Lower leg skin (tissue), 4 donors: Measurements from ENCODE around the gene HLA-F. TPM values are rescaled to one million over a fixed set of nuclear protein-coding genes. Genes with fewer than 3 reads are reported as not detected.

Experiments
- DNase-seq, 2 donors: peaks; one replicate each; pipeline ENCODE4 v3.0.0-alpha.2; 2019; ENCODE audit warnings: low spot score in 2 of 2
- H3K4me3 ChIP-seq: fragments of 200-600 bp; sonication (generic); 2 replicates; pipeline ENCODE4 v1.5.1; 2017; ENCODE audit warnings: mild to moderate bottlenecking, low read depth; ENCODE audit not compliant: poor library complexity, severe bottlenecking
- POLR2A ChIP-seq, 2 donors: fragments of 450-650 bp; IDR thresholded peaks; one replicate each; pipeline ENCODE4 v1.6.1; 2016 to 2017; ENCODE audit warnings: antibody characterized with exemption in 2 of 2, mild to moderate bottlenecking in 1 of 2, moderate library complexity in 1 of 2
- WGBS, 2 donors: methylation state at CpG; one replicate each; pipeline ENCODE4 v1.1.5; 2018; 5-methylcytosine and 5-hydroxymethylcytosine counted together
- intact Hi-C: fragments of 100-400 bp; cut with DNase I; formaldehyde crosslinking; loops from one replicate; pipeline ENCODE4 v1.15.0; 2023; ENCODE audit warnings: low total_unique reads
- total RNA-seq, 4 donors: library from RNA; depleted of rRNA; stranded (reverse); fragments of >200 nt; gene quantifications; one replicate each; pipeline ENCODE4 v1.1.0, GENCODE V29; 2016
- TF ChIP-seq, protein P1 (sequence below), 3 donors: fragments of 450-650 bp; IDR thresholded peaks; one replicate each; pipeline ENCODE4 v1.5.1; 2016; ENCODE audit warnings: antibody characterized with exemption in 3 of 3, mild to moderate bottlenecking in 3 of 3, moderate library complexity in 2 of 3

The HLA-F gene
- total RNA-seq, 4 donors from 2014 or later: 65.9 to 97.8 (median 92.9) TPM

- peak in 1 of 2 donors; percentile 48 for DNase-seq
- no peak overlapping the region for H3K4me3 ChIP-seq
- intact Hi-C loops: no loop called here
- WGBS, 2 donors: 83 to 92% methylated on average over 8 of the region's 8 CpGs
- TF ChIP-seq, protein P1, sequence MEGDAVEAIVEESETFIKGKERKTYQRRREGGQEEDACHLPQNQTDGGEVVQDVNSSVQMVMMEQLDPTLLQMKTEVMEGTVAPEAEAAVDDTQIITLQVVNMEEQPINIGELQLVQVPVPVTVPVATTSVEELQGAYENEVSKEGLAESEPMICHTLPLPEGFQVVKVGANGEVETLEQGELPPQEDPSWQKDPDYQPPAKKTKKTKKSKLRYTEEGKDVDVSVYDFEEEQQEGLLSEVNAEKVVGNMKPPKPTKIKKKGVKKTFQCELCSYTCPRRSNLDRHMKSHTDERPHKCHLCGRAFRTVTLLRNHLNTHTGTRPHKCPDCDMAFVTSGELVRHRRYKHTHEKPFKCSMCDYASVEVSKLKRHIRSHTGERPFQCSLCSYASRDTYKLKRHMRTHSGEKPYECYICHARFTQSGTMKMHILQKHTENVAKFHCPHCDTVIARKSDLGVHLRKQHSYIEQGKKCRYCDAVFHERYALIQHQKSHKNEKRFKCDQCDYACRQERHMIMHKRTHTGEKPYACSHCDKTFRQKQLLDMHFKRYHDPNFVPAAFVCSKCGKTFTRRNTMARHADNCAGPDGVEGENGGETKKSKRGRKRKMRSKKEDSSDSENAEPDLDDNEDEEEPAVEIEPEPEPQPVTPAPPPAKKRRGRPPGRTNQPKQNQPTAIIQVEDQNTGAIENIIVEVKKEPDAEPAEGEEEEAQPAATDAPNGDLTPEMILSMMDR (IDR thresholded peaks at IDR 0.05): no peak
- TF ChIP-seq POLR2A (IDR thresholded peaks at IDR 0.05): no peak
Observed at GRCh38 chr6:29710281-29710941, 12.8 kb upstream of the HLA-F start.

GRCh38 chr6:29720863-29721262 lies 2.4 kb upstream of the HLA-F start:
- H3K4me3 ChIP-seq: no peak overlapping the region
- WGBS, 2 donors: 26 to 38% methylated on average over 2 of the region's 2 CpGs
- TF ChIP-seq POLR2A (IDR thresholded peaks at IDR 0.05): no peak
- TF ChIP-seq, protein P1 (IDR thresholded peaks at IDR 0.05): no peak
- peak in 1 of 2 donors; percentile 32 for DNase-seq
- intact Hi-C loops: no loop called here

- DNase-seq: peak in 1 of 2 donors; percentile 92
- intact Hi-C loops: no loop called here
- WGBS, 2 donors: 8 to 9% methylated on average over 48 to 54 of the region's 76 CpGs
- TF ChIP-seq POLR2A (IDR thresholded peaks at IDR 0.05): no peak
- TF ChIP-seq, protein P1 (IDR thresholded peaks at IDR 0.05): no peak
- peak overlapping the region; percentile 84 for H3K4me3 ChIP-seq
Observed at GRCh38 chr6:29723666-29724588, 693 bp downstream of the HLA-F start.

DNA sequence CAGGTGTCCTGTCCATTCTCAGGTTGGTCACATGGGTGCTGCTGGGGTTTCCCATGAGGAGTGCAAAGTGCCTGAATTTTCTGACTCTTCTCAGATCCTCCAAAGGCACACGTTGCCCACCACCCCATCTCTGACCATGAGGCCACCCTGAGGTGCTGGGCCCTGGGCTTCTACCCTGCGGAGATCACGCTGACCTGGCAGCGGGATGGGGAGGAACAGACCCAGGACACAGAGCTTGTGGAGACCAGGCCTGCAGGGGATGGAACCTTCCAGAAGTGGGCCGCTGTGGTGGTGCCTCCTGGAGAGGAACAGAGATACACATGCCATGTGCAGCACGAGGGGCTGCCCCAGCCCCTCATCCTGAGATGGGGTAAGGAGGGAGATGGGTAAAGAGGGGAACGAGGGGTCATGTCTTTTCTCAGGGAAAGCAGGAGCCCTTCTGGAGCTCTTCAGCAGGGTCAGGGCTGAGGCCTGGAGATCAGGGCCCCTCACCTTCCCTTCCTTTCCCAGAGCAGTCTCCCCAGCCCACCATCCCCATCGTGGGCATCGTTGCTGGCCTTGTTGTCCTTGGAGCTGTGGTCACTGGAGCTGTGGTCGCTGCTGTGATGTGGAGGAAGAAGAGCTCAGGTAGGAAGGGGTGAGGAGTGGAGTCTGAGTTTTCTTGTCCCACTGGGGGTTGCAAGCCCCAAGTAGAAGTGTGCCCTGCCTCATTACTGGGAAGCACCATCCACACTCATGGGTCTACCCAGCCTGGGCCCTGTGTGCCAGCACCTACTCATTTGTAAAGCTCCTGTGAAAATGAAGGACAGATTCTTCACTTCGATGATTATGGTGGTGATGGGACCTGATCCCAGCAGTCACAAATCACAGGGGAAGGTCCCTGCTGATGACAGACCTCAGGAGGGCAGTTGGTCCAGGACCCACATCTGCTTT lies 2.0 kb downstream of the HLA-F start:
- no peak overlapping the region for H3K4me3 ChIP-seq
- DNase-seq: peak in 1 of 2 donors; percentile 77
- no peak for TF ChIP-seq POLR2A (IDR thresholded peaks at IDR 0.05)
- TF ChIP-seq, protein P1 (IDR thresholded peaks at IDR 0.05): no peak
- intact Hi-C loops: no loop called here
- 85 to 89% methylated on average over 10 to 11 of the region's 11 CpGs for WGBS, 2 donors

- intact Hi-C loops: no loop called here
- WGBS, 2 donors: 73 to 86% methylated on average over 1 of the region's 1 CpG
- no peak overlapping the region for H3K4me3 ChIP-seq
- DNase-seq: peak in 1 of 2 donors; percentile 46
- no peak for TF ChIP-seq POLR2A (IDR thresholded peaks at IDR 0.05)
- TF ChIP-seq, protein P1 (IDR thresholded peaks at IDR 0.05): no peak
Observed at GRCh38 chr6:29726001-29726400, 2.8 kb downstream of the HLA-F start.
